Measurements from ENCODE around the gene GABRG3.

Gene GABRG3

GRCh38 chr15:27017168-27017809 is 46.3 kb downstream of the GABRG3 start:
- peak; percentile 81 for DNase-seq
- TF ChIP-seq CTCF (IDR thresholded peaks at IDR 0.05; ENCODE audit: low read depth, low read length): peak; percentile 99
- no peak overlapping the region for H3K4me3 ChIP-seq (ENCODE audit: low read depth, low read length)
- H3K36me3 ChIP-seq: no peaks in the 10 kb centered on the region
- no peaks in the 10 kb centered on the region for H3K27me3 ChIP-seq
- no peaks in the 10 kb centered on the region for H3K4me1 ChIP-seq
- H3K9me3 ChIP-seq: no peaks in the 10 kb centered on the region

GRCh38 chr15:27019687-27020086 is 48.7 kb downstream of the GABRG3 start:
- Histone ChIP-seq H3K9me3 (no peaks in the 10 kb centered on the region), H3K36me3 (no peaks in the 10 kb centered on the region), H3K27me3 (no peaks in the 10 kb centered on the region), H3K4me1 (no peaks in the 10 kb centered on the region), H3K4me3 (ENCODE audit: low read depth, low read length) (no peak overlapping the region)
- no peak for TF ChIP-seq CTCF (IDR thresholded peaks at IDR 0.05; ENCODE audit: low read depth, low read length)
- no peak for DNase-seq

GRCh38 chr15:27025481-27025966 is 54.5 kb downstream of the GABRG3 start:
- H3K27me3 ChIP-seq: no peaks in the 10 kb centered on the region
- no peaks in the 10 kb centered on the region for H3K4me1 ChIP-seq
- H3K36me3 ChIP-seq: no peaks in the 10 kb centered on the region
- H3K4me3 ChIP-seq (ENCODE audit: low read depth, low read length): no peak overlapping the region
- no peak for DNase-seq
- no peak for TF ChIP-seq CTCF (IDR thresholded peaks at IDR 0.05; ENCODE audit: low read depth, low read length)
- no peaks in the 10 kb centered on the region for H3K9me3 ChIP-seq

- no peak for TF ChIP-seq CTCF (IDR thresholded peaks at IDR 0.05; ENCODE audit: low read depth, low read length)
- Histone ChIP-seq H3K9me3 (no peaks in the 10 kb centered on the region), H3K36me3 (no peaks in the 10 kb centered on the region), H3K4me3 (ENCODE audit: low read depth, low read length) (no peak overlapping the region), H3K27me3 (no peaks in the 10 kb centered on the region), H3K4me1 (no peaks in the 10 kb centered on the region)
- no peak for DNase-seq
These were observed 56.2 kb downstream of the GABRG3 start for GRCh38 chr15:27027229-27027628.

GRCh38 chr15:27028858-27029477 is 58.0 kb downstream of the GABRG3 start:
- no peaks in the 10 kb centered on the region for H3K36me3 ChIP-seq
- H3K9me3 ChIP-seq: no peaks in the 10 kb centered on the region
- no peak for DNase-seq
- no peaks in the 10 kb centered on the region for H3K4me1 ChIP-seq
- no peak overlapping the region for H3K4me3 ChIP-seq (ENCODE audit: low read depth, low read length)
- no peak for TF ChIP-seq CTCF (IDR thresholded peaks at IDR 0.05; ENCODE audit: low read depth, low read length)
- H3K27me3 ChIP-seq: no peaks in the 10 kb centered on the region

GRCh38 chr15:27036210-27036609 is 65.2 kb downstream of the GABRG3 start:
- Histone ChIP-seq H3K4me3 (ENCODE audit: low read depth, low read length) (no peak overlapping the region), H3K27me3 (no peaks in the 10 kb centered on the region), H3K9me3 (no peaks in the 10 kb centered on the region), H3K36me3 (no peaks in the 10 kb centered on the region), H3K4me1 (no peaks in the 10 kb centered on the region)
- no peak for DNase-seq
- no peak for TF ChIP-seq CTCF (IDR thresholded peaks at IDR 0.05; ENCODE audit: low read depth, low read length)
